ENCODE data around the gene APPL1.
"Not testable (repeated sequence)": the region's sequence is repeated elsewhere in the genome, so short reads cannot be mapped to it uniquely, and the experiment has no call there.

Gene APPL1

GRCh38 chr3:57275393-57275792, 47.9 kb downstream of the APPL1 start:
- DNase-seq: no peak

DNA sequence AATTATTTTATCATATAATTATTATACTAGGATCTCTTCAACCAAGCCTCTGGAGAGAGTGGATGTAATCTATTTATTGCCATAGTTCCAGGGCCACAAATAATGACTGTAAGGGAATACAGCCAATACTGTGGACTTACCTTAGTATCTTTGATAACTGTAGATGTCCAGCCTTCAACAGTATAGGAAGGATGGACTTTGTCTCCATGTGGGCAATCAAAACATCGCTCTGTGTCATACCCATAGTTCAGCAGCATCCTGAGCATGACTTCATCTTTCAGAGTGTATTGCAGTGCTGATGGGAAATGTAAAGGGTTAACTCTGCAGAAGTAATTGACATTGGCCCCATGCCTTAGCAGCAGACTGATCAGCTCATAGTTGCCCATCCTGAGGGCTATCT, 50.7 kb downstream of the APPL1 start:
- DNase-seq: no peak

DNA sequence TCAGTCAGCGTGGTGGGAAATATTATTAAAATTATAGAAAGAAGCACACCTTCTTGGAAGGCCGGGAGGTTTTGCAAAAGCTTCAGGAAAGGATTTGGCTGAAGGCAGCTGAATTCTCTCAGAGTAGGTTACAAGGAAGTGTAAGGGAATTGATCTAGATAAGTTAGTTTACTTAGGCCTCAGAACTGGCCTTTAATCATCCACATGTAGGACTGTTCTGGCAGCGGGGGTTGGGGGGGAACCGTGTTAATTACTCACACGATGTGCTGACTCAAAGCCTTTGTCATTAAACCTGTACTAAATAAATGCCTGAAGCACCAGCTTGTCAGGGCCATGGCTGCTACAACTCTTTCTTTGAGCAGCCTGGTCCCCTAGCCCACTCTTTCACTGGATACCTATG, 52.2 kb downstream of the APPL1 start:
- no peak for DNase-seq

GRCh38 chr3:57281715-57282114, 54.2 kb downstream of the APPL1 start:
- DNase-seq: no peak

DNA sequence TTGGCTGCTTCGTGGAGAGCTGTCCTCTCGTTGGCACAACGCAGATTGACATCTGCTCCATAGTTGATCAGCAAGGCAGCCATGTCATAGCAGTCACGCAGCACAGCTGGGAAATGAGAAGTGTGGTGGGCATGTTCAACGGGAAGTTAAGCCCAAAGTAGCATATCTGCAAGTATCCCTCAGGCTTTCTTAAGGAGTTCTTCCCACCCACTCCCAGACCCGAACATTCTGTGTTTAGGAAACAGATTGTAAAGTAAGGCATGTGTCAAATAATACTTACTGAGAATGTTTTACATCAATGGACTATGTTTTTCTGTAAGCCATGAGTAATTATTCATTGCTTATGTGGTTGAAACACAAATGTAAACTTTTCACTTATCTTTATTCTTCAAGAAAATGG, 55.8 kb downstream of the APPL1 start:
- no peak for DNase-seq

- DNase-seq: no peak
Measured at GRCh38 chr3:57287205-57287604, 59.7 kb downstream of the APPL1 start.

DNA sequence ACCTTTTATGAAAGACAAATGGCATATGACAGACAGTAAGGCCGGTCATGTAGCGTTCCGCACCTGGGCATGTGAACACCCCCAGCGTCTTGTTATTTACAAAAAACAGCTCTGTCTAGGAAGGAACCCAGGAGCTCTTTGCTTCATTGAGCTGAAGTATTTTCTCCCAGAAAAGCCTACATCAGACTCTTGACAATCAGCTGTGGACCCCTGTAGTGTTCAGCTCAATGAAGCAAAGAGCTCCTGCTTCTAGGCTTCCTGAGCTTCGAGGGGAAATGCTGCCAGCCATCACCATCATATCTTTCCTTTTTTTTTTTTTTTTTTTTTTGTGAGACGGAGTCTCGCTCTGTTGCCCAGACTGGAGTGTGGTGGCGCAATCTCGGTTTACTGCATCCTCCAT, 60.9 kb downstream of the APPL1 start:
- DNase-seq: no peak

- no peak for DNase-seq
Measured at GRCh38 chr3:57292159-57292896, 64.8 kb downstream of the APPL1 start, which contains the start of gene ASB14. Gene ASB14 (minus strand): TSS chr3:57292685. CDS start chr3:57292033, 652 bp downstream.

DNA sequence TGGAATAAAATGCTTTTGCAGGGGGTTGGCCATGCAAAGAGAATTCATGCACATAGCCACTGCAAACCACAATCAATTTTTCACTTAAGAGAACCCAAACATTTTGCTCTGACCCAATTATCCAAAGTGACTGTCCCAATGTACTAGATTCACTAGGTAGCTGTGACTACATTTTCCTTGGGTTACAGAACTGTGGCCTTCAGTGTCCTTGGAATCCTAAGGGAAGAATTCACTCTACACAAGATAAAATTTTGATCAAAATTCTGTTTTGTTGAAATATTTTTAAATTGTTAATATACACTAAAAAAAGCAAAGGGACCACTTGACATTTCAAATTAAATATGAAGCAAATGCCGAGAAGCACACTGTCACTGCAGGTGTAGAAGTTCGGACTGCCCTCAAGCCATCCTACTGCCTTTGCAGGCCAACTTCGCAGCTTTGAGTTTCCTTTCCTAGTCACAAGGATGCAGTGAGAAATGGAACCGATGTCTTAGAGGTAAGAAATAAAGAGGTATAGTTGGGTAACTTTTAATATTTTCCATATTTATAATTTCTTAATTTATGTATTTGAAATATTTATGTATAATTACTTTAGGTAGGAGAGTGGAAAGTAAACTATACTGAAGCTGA, 65.5 kb downstream of the APPL1 start:
- DNase-seq: no peak

- peak; percentile 25 for DNase-seq
Measured at GRCh38 chr3:57298041-57298440, 70.5 kb downstream of the APPL1 start.

DNA sequence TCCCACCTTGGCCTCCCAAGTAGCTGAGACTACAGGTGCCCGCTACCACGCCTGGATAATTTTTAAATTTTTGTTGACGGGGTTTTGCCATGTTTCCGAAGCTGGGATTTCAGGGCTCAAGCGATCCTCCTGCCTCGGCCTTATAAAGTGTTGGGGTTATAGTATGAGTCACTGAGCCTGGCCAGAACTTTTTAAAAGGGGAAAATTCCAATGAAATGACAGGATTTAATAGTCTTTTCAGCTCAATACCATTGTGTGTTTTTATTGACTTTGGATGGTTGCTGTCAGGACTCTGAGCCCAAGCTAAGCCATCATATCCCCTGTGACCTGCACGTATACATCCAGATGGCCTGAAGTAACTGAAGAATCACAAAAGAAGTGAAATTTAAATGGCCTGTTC, 76.0 kb downstream of the APPL1 start:
- DNase-seq: not testable (repeated sequence)

DNA sequence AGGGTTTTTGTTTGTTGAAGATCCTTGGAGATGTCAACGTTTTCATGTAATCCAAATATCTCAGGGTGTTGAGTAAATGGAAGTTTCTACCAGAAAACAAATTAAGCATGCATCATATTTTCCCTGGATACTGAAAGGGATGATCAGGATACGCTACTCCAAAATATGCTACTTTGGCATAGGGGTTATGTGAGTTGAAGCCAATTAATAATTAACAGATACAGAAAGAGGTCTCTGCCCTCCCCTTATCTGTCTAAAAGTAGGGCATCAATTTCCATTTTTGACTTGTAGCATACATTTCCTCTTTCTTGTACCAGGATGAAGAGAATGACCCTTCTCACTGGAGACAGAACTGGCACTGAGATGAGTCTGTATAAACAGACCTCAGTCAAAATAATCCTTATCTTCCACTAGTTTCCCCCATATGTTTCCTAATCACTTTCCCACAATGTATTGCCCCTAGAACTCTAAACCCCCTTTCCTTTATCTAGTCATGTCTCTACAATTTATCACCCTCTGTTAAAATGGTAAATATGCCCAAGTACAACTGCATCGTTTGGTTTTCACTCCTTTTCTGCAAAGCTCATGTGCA, 82.3 kb downstream of the APPL1 start:
- no peak for DNase-seq

GRCh38 chr3:57314204-57314603, 86.7 kb downstream of the APPL1 start:
- no peak for DNase-seq

Measured in stimulated activated CD4-positive, alpha-beta T cell treated with anti-CD3 and anti-CD28 coated beads, Interleukin-1b, Interleukin-23, amount 100 ng/mL, for 48 hours (primary cell).